Measurements from ENCODE around the gene TFDP3.

DNA sequence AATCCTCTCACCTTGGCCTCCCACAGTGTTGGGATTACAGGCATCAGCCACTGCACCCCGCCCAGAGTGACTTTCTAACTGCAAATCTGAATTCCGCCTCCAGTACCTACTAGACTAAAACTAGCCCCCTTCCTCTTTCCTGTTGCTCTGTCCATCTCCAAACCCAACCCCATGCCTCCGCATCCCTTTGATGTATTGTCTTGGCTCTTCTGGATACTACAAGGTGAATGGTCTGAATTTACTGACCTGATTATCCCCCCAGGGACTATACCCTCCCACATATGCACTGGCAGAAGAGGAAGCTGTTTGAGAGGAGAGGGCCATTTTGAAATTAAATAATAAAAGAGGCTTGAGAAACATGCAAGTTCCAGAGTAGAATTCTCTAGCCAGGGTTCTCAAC is 17.7 kb upstream of the TFDP3 start:
- no peak for TF ChIP-seq YY1 (IDR thresholded peaks at IDR 0.05; ENCODE audit: low read depth)
- TF ChIP-seq EP300 (IDR thresholded peaks at IDR 0.05; ENCODE audit: borderline replicate concordance), result no peak
- no peak for TF ChIP-seq CREB1 (IDR thresholded peaks at IDR 0.05; ENCODE audit: low read depth)
- no peak for TF ChIP-seq REST (IDR thresholded peaks at IDR 0.05; ENCODE audit: low read depth)
- no peak for TF ChIP-seq MAX (IDR thresholded peaks at IDR 0.05)
- no peak for TF ChIP-seq USF1 (IDR thresholded peaks at IDR 0.05)
- TF ChIP-seq RAD21 (IDR thresholded peaks at IDR 0.05; ENCODE audit: low read depth), result no peak
